Measurements from ENCODE around the gene PEX19.

PEX19 gene

GRCh38 chr1:160239582-160240299, 45.2 kb downstream of the PEX19 start:
- no peak for DNase-seq (ENCODE audit: low spot score in 2 of 2)
- Histone ChIP-seq H3K9me3 (no peaks in the 10 kb centered on the region), H3K27me3 (ENCODE audit: low read depth) (no peaks in the 10 kb centered on the region), H3K4me1 (peaks cover 2% of the 10 kb centered on the region), H3K4me3 (no peak overlapping the region), H3K36me3 (replicated peaks) (peaks cover 62% of the 10 kb centered on the region)
- in situ Hi-C loops (cut with MboI; ENCODE audit: low sequenced_read_pairs) = loop anchor here (10.0 to 25.0 kb wide), 2 partner anchors 135 to 302 kb away; partner anchors contain the start of genes IGSF9 and TAGLN2

GRCh38 chr1:160238408-160238807, 46.5 kb downstream of the PEX19 start:
- Histone ChIP-seq H3K9me3 (no peaks in the 10 kb centered on the region), H3K27me3 (ENCODE audit: low read depth) (no peaks in the 10 kb centered on the region), H3K4me3 (no peak overlapping the region), H3K4me1 (no peaks in the 10 kb centered on the region), H3K36me3 (replicated peaks) (peaks cover 60% of the 10 kb centered on the region)
- in situ Hi-C loops (cut with MboI; ENCODE audit: low sequenced_read_pairs) = loop anchor here (25.0 kb wide), 1 partner anchor 301 kb away; the partner anchor contains the start of genes IGSF9 and TAGLN2
- DNase-seq (ENCODE audit: low spot score in 2 of 2) = no peak

GRCh38 chr1:160237558-160237957, 47.4 kb downstream of the PEX19 start:
- H3K4me1 ChIP-seq = no peaks in the 10 kb centered on the region
- DNase-seq (ENCODE audit: low spot score in 2 of 2) = no peak
- in situ Hi-C loops (cut with MboI; ENCODE audit: low sequenced_read_pairs) = loop anchor here (25.0 kb wide), 1 partner anchor 300 kb away; the partner anchor contains the start of genes IGSF9 and TAGLN2
- H3K36me3 ChIP-seq (replicated peaks) = peaks cover 64% of the 10 kb centered on the region
- H3K27me3 ChIP-seq (ENCODE audit: low read depth) = no peaks in the 10 kb centered on the region
- H3K4me3 ChIP-seq = no peak overlapping the region
- H3K9me3 ChIP-seq = no peaks in the 10 kb centered on the region

- Histone ChIP-seq H3K4me1 (no peaks in the 10 kb centered on the region), H3K9me3 (no peaks in the 10 kb centered on the region), H3K4me3 (no peak overlapping the region), H3K36me3 (replicated peaks) (peaks cover 64% of the 10 kb centered on the region), H3K27me3 (ENCODE audit: low read depth) (no peaks in the 10 kb centered on the region)
- in situ Hi-C loops (cut with MboI; ENCODE audit: low sequenced_read_pairs) = loop anchor here (25.0 kb wide), 1 partner anchor 300 kb away; the partner anchor contains the start of genes IGSF9 and TAGLN2
- DNase-seq (ENCODE audit: low spot score in 2 of 2) = no peak
These were observed 48.1 kb downstream of the PEX19 start for GRCh38 chr1:160236806-160237205.

- in situ Hi-C loops (cut with MboI; ENCODE audit: low sequenced_read_pairs) = loop anchor here (25.0 kb wide), 1 partner anchor 296 kb away; the partner anchor contains the start of genes IGSF9 and TAGLN2
- no peak for DNase-seq (ENCODE audit: low spot score in 2 of 2)
- Histone ChIP-seq H3K27me3 (ENCODE audit: low read depth) (no peaks in the 10 kb centered on the region), H3K9me3 (no peaks in the 10 kb centered on the region), H3K4me3 (no peak overlapping the region), H3K36me3 (replicated peaks) (peaks cover 58% of the 10 kb centered on the region), H3K4me1 (no peaks in the 10 kb centered on the region)
These were observed 52.0 kb downstream of the PEX19 start for GRCh38 chr1:160232911-160233310.

- Histone ChIP-seq H3K36me3 (replicated peaks) (peaks cover 78% of the 10 kb centered on the region), H3K9me3 (no peaks in the 10 kb centered on the region), H3K4me3 (no peak overlapping the region), H3K4me1 (no peaks in the 10 kb centered on the region), H3K27me3 (ENCODE audit: low read depth) (no peaks in the 10 kb centered on the region)
- in situ Hi-C loops (cut with MboI; ENCODE audit: low sequenced_read_pairs) = loop anchor here (25.0 kb wide), 1 partner anchor 291 kb away; the partner anchor contains the start of genes IGSF9 and TAGLN2
- DNase-seq (ENCODE audit: low spot score in 2 of 2) = no peak
These were observed 56.5 kb downstream of the PEX19 start for GRCh38 chr1:160228431-160228830.

GRCh38 chr1:160227561-160227960, 57.4 kb downstream of the PEX19 start:
- no peak overlapping the region for H3K4me3 ChIP-seq
- in situ Hi-C loops (cut with MboI; ENCODE audit: low sequenced_read_pairs) = loop anchor here (25.0 kb wide), 1 partner anchor 290 kb away; the partner anchor contains the start of genes IGSF9 and TAGLN2
- no peaks in the 10 kb centered on the region for H3K4me1 ChIP-seq
- no peaks in the 10 kb centered on the region for H3K9me3 ChIP-seq
- H3K36me3 ChIP-seq (replicated peaks) = peaks cover 80% of the 10 kb centered on the region
- no peak for DNase-seq (ENCODE audit: low spot score in 2 of 2)
- H3K27me3 ChIP-seq (ENCODE audit: low read depth) = no peaks in the 10 kb centered on the region

GRCh38 chr1:160227034-160227433, 57.9 kb downstream of the PEX19 start:
- in situ Hi-C loops (cut with MboI; ENCODE audit: low sequenced_read_pairs) = loop anchor here (25.0 kb wide), 1 partner anchor 290 kb away; the partner anchor contains the start of genes IGSF9 and TAGLN2
- Histone ChIP-seq H3K36me3 (replicated peaks) (peaks cover 85% of the 10 kb centered on the region), H3K4me1 (no peaks in the 10 kb centered on the region)

More at GRCh38 chr1:160227034-160227433, 57.9 kb downstream of the PEX19 start:
- no peaks in the 10 kb centered on the region for H3K9me3 ChIP-seq
- no peaks in the 10 kb centered on the region for H3K27me3 ChIP-seq (ENCODE audit: low read depth)
- no peak for DNase-seq (ENCODE audit: low spot score in 2 of 2)
- H3K4me3 ChIP-seq = no peak overlapping the region
